BJ (cell line): ENCODE measurements around the gene PRXL2B. TPM values are rescaled to one million over a fixed set of nuclear protein-coding genes. Genes with fewer than 3 reads are reported as not detected.

ENCODE experiments used
- CTCF ChIA-PET: fragments of 350-600 bp; formaldehyde crosslinking; extraction: SDS; loops from one replicate; lab custom pipeline; 2021; ENCODE audit warnings: antibody characterized with exemption, inconsistent platforms; lab: Yijun Ruan, JAX
- POLR2A ChIA-PET: fragments of 300-600 bp; sonication (Branson Sonifier 250); formaldehyde crosslinking; extraction: SDS; loops from one replicate; lab custom pipeline; 2021; ENCODE audit warnings: antibody characterized with exemption; lab: Charles Lee
- DNase-seq: peaks from one replicate; pipeline ENCODE4 v3.0.0-alpha.2; 2011; ENCODE audit warnings: low read depth
- H3K27me3 ChIP-seq: 2 replicates; pipeline ENCODE4 v1.6.0; 2011; ENCODE audit warnings: low read length; ENCODE audit not compliant: control insufficient read depth, insufficient read depth
- H3K36me3 ChIP-seq: 2 replicates; pipeline ENCODE4 v1.5.1; 2011; ENCODE audit warnings: low read length; ENCODE audit not compliant: control insufficient read depth, insufficient read depth
- H3K4me3 ChIP-seq: 2 replicates; pipeline ENCODE4 v1.5.1; 2011; ENCODE audit warnings: low read depth, mild to moderate bottlenecking, control low read depth, low read length
- CTCF ChIP-seq: IDR thresholded peaks from 2 replicates; pipeline ENCODE4 v1.5.1; 2011; ENCODE audit warnings: low read depth, mild to moderate bottlenecking, control low read depth, inconsistent platforms, low read length, moderate library complexity; ENCODE audit not compliant: insufficient read depth
- polyA plus RNA-seq: library from polyadenylated mRNA; depleted of rRNA; stranded (reverse); fragments of >200 nt; gene quantifications from 2 replicates; pipeline ENCODE4 v1.2.3, GENCODE V29; 2011

Gene PRXL2B
- polyA plus RNA-seq, 1 experiment = 16.1 TPM

- DNase-seq = no peak
- POLR2A ChIA-PET = no interaction called here
- CTCF ChIA-PET = no interaction called here
- H3K36me3 ChIP-seq = no peaks in the 10 kb centered on the region
- TF ChIP-seq CTCF = no peak
- H3K27me3 ChIP-seq = no peaks in the 10 kb centered on the region
- no peak overlapping the region for H3K4me3 ChIP-seq
Measured at GRCh38 chr1:2612591-2613365, 26.2 kb downstream of the PRXL2B start.

DNA sequence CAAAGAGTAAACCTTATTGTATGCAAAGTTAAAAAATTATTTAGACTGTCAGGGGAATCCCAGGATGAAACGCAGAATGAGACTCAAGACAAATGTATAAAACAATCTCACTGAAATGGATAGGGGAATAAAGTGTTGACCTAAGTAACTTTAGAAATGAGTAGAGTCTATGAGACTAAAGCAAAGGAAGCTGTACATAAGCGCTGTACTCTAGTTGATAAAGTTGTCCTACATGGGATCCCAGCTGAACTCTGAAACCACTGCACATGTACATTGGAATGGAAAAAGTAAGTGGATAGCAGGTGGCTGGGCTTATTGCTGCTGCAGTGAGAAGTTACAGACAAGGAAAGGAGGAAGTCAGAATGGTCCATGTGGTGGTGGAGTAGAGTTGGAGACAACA is 27.6 kb downstream of the PRXL2B start:
- H3K4me3 ChIP-seq = no peak overlapping the region
- no peak for TF ChIP-seq CTCF
- H3K27me3 ChIP-seq = no peaks in the 10 kb centered on the region
- no peaks in the 10 kb centered on the region for H3K36me3 ChIP-seq
- DNase-seq = no peak
- ChIA-PET CTCF (no interaction called here), POLR2A (no interaction called here)

GRCh38 chr1:2617971-2618470 is 31.4 kb downstream of the PRXL2B start:
- CTCF ChIA-PET = no interaction called here
- Histone ChIP-seq H3K27me3 (no peaks in the 10 kb centered on the region; the same call in 1 of the 2 replicates), H3K4me3 (no peak overlapping the region), H3K36me3 (no peaks in the 10 kb centered on the region)
- DNase-seq = no peak
- POLR2A ChIA-PET = no interaction called here
- no peak for TF ChIP-seq CTCF

GRCh38 chr1:2623571-2624337 is 37.2 kb downstream of the PRXL2B start:
- Histone ChIP-seq H3K36me3 (no peaks in the 10 kb centered on the region), H3K4me3 (no peak overlapping the region), H3K27me3 (peaks cover 6% of the 10 kb centered on the region)
- no peak for TF ChIP-seq CTCF
- ChIA-PET POLR2A (no interaction called here), CTCF (no interaction called here)
- no peak for DNase-seq

DNA sequence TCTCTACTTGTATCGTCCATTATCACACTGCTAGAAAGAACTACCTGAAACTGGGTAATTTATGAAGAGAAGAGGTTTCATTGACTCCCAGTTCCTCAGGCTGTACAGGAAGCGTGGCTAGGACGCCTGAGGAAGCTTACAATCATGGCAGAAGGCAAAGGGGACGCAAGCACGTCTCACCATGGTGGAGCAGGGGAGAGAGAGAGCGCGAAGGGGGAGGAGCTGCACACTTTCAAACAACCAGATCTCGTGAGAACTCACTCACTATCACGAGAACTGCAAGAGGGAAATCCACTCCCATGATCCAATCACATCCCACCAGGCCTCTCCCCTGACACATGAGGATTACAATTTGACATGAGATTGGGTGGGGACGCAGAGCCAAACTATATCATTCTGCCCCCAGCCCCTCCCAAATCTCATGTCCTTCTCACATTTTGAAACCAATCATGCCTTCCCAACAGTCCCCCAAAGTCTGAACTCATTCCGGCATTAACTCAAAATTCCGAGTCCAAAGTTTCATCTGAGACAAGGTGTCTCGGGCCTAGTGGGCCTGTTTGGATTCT is 38.2 kb downstream of the PRXL2B start:
- Histone ChIP-seq H3K27me3 (peaks cover 7% of the 10 kb centered on the region), H3K4me3 (no peak overlapping the region), H3K36me3 (no peaks in the 10 kb centered on the region)
- no peak for TF ChIP-seq CTCF
- no peak for DNase-seq
- ChIA-PET CTCF (no interaction called here), POLR2A (no interaction called here)
